Liver (tissue), 9 donors: ENCODE data around the gene PXDN. TPM values are rescaled to one million over a fixed set of nuclear protein-coding genes. Genes with fewer than 3 reads are reported as not detected.

Experiments used
- DNase-seq: peaks from one replicate; pipeline ENCODE4 v3.0.0-alpha.2; 2017; ENCODE audit warnings: low spot score
- H3K27ac ChIP-seq, 2 donors: one replicate each; pipeline ENCODE4 v1.7.0; 2013; ENCODE audit warnings: inconsistent platforms in 2 of 2, low read length in 2 of 2, control low read depth in 1 of 2, low read depth in 1 of 2, mild to moderate bottlenecking in 1 of 2
- H3K27me3 ChIP-seq, 4 donors: one replicate each; pipeline versions ENCODE4 v1.6.1 to v1.7.0; 2013; ENCODE audit warnings: low read length in 3 of 4, inconsistent platforms in 1 of 4, mild to moderate bottlenecking in 1 of 4, moderate library complexity in 1 of 4; ENCODE audit not compliant: control insufficient read depth in 4 of 4, insufficient read depth in 4 of 4
- H3K36me3 ChIP-seq, 4 donors: one replicate each; pipeline versions ENCODE4 v1.6.1 to v1.7.0; 2013; ENCODE audit warnings: low read length in 3 of 4, mild to moderate bottlenecking in 3 of 4, low read depth in 1 of 4, moderate library complexity in 1 of 4; ENCODE audit not compliant: control insufficient read depth in 4 of 4, insufficient read depth in 3 of 4
- H3K4me1 ChIP-seq, 4 donors: one replicate each; pipeline versions ENCODE4 v1.6.1 to v1.7.0; 2013; ENCODE audit warnings: low read length in 3 of 4, mild to moderate bottlenecking in 3 of 4, moderate library complexity in 1 of 4; ENCODE audit not compliant: control insufficient read depth in 4 of 4, insufficient read depth in 4 of 4
- H3K4me3 ChIP-seq, 3 donors: one replicate each; pipeline versions ENCODE4 v1.6.1 to v1.7.0; 2013; ENCODE audit warnings: low read length in 3 of 3, control low read depth in 1 of 3, low read depth in 1 of 3, mild to moderate bottlenecking in 1 of 3
- H3K9ac ChIP-seq, 2 donors: one replicate each; pipeline ENCODE4 v1.7.0; 2013; ENCODE audit warnings: low read length in 2 of 2, mild to moderate bottlenecking in 2 of 2, moderate library complexity in 2 of 2, control low read depth in 1 of 2, low read depth in 1 of 2
- H3K9me3 ChIP-seq, 4 donors: one replicate each; pipeline versions ENCODE4 v1.6.1 to v1.7.0; 2013; ENCODE audit warnings: low read length in 3 of 4; ENCODE audit not compliant: control insufficient read depth in 4 of 4
- ATF3 ChIP-seq: IDR thresholded peaks from 2 replicates; pipeline ENCODE4 v1.6.1; 2016; ENCODE audit warnings: antibody characterized with exemption
- CTCF ChIP-seq: fragments of 150-350 bp; IDR thresholded peaks from 2 replicates; pipeline ENCODE4 v1.5.1; 2017; ENCODE audit warnings: improper control_type of control experiment, low read depth, low read length; ENCODE audit not compliant: missing input control
- FOXA1 ChIP-seq: IDR thresholded peaks from 2 replicates; pipeline ENCODE4 v1.6.1; 2016; ENCODE audit warnings: antibody characterized with exemption
- FOXA2 ChIP-seq: IDR thresholded peaks from 2 replicates; pipeline ENCODE4 v1.6.1; 2016; ENCODE audit warnings: antibody characterized with exemption
- HNF4A ChIP-seq, 2 donors: conservative IDR thresholded peaks; 2 replicates each; pipeline ENCODE4 v1.6.1; 2016; ENCODE audit warnings: antibody characterized with exemption in 2 of 2, mild to moderate bottlenecking in 2 of 2
- HNF4G ChIP-seq: IDR thresholded peaks from 2 replicates; pipeline ENCODE4 v1.6.1; 2016; ENCODE audit warnings: antibody characterized with exemption
- MAX ChIP-seq: IDR thresholded peaks from 2 replicates; pipeline ENCODE4 v1.6.1; 2016; ENCODE audit warnings: antibody characterized with exemption
- NR2F2 ChIP-seq: IDR thresholded peaks from 2 replicates; pipeline ENCODE4 v1.6.1; 2016; ENCODE audit warnings: antibody characterized with exemption
- RAD21 ChIP-seq, 2 donors: IDR thresholded peaks; 2 replicates each; pipeline ENCODE4 v1.6.1; 2016; ENCODE audit warnings: antibody characterized with exemption in 2 of 2, mild to moderate bottlenecking in 2 of 2
- REST ChIP-seq: IDR thresholded peaks from 2 replicates; pipeline ENCODE4 v1.6.1; 2016; ENCODE audit warnings: antibody characterized with exemption, mild to moderate bottlenecking
- RXRA ChIP-seq, 2 donors: IDR thresholded peaks; 2 replicates each; pipeline ENCODE4 v1.6.1; 2017 to 2018; ENCODE audit warnings: antibody characterized with exemption in 2 of 2, mild to moderate bottlenecking in 1 of 2
- SP1 ChIP-seq: IDR thresholded peaks from 2 replicates; pipeline ENCODE4 v1.6.1; 2018; ENCODE audit warnings: antibody characterized with exemption, mild to moderate bottlenecking
- TAF1 ChIP-seq: conservative IDR thresholded peaks from 2 replicates; pipeline ENCODE4 v1.6.1; 2016; ENCODE audit warnings: antibody characterized with exemption, mild to moderate bottlenecking
- YY1 ChIP-seq: IDR thresholded peaks from 2 replicates; pipeline ENCODE4 v1.6.1; 2016; ENCODE audit warnings: antibody characterized with exemption, mild to moderate bottlenecking
- ZBTB33 ChIP-seq: IDR thresholded peaks from 2 replicates; pipeline ENCODE4 v1.6.1; 2016; ENCODE audit warnings: antibody characterized with exemption
- WGBS: extraction: QIAGEN DNeasy Blood & Tissue Kit; methylation state at CpG from one replicate; pipeline ENCODE4 v1.1.7; 2013; 5-methylcytosine and 5-hydroxymethylcytosine counted together
- polyA plus RNA-seq, 2 donors: library from polyadenylated mRNA; stranded (reverse) in 1 of 2; unstranded in 1 of 2; fragments of 200-250 nt in 1 of 2; fragments of >200 nt in 1 of 2; fragmentation: Nextera tagmentation in 1 of 2; extraction: Ambion mirVana in 1 of 2; gene quantifications; one replicate each; pipeline versions ENCODE4 v1.2.1 to v1.2.3, GENCODE V29; 2013 to 2015
- total RNA-seq, 2 donors: library from RNA; depleted of rRNA; stranded (reverse); fragments of >200 nt; gene quantifications; one replicate each; pipeline ENCODE4 v1.2.3, GENCODE V29; 2014
- donor health status: healthy.
- donor health status: healthy.
- donor health status: healthy.
- donor health status: healthy.
- donor health status: healthy.

Gene PXDN
- total and polyA plus RNA-seq, 4 donors = 4.2 to 21.5 (median 16.9) TPM

- Histone ChIP-seq H3K9ac (no peak overlapping the region), H3K9me3 (no peaks in the 10 kb centered on the region), H3K4me3 (no peak overlapping the region), H3K27me3 (peaks cover 0 to under 1% (median 0%) of the 10 kb centered on the region in 4 donors), H3K4me1 (no peaks in the 10 kb centered on the region), H3K36me3 (peaks cover 0 to 1% (median 0%) of the 10 kb centered on the region in 4 donors), H3K27ac (no peak overlapping the region)
- no peak for DNase-seq
- no peak for TF ChIP-seq MAX
- TF ChIP-seq CTCF = no peak
- no peak for TF ChIP-seq RAD21 (IDR thresholded peaks at IDR 0.05)
- no peak for TF ChIP-seq ZBTB33
- no peak for TF ChIP-seq FOXA2
- TF ChIP-seq YY1 = no peak
- no peak for TF ChIP-seq HNF4G
- TF ChIP-seq RXRA (IDR thresholded peaks at IDR 0.05) = no peak
- TF ChIP-seq HNF4A (conservative IDR thresholded peaks at IDR 0.05) = no peak
- TF ChIP-seq REST = no peak
- no peak for TF ChIP-seq SP1
- TF ChIP-seq TAF1 = no peak
- no peak for TF ChIP-seq NR2F2
- no peak for TF ChIP-seq ATF3
- TF ChIP-seq FOXA1 = no peak
- 87% methylated on average over 14 of the region's 14 CpGs for WGBS
Measured at GRCh38 chr2:1678609-1679008, 65.7 kb downstream of the PXDN start.

- WGBS = 86% methylated on average over 12 of the region's 12 CpGs
- Histone ChIP-seq H3K4me3 (no peak overlapping the region), H3K36me3 (peaks cover 0 to 1% (median 0%) of the 10 kb centered on the region in 4 donors)
Measured at GRCh38 chr2:1677821-1678165, 66.5 kb downstream of the PXDN start.

More at GRCh38 chr2:1677821-1678165, 66.5 kb downstream of the PXDN start:
- H3K4me1 ChIP-seq = no peaks in the 10 kb centered on the region
- no peak overlapping the region for H3K9ac ChIP-seq
- H3K9me3 ChIP-seq = no peaks in the 10 kb centered on the region
- peaks cover 0 to 2% (median 0%) of the 10 kb centered on the region in 4 donors for H3K27me3 ChIP-seq
- TF ChIP-seq ZBTB33 (no peak), RAD21 (IDR thresholded peaks at IDR 0.05) (no peak)
- DNase-seq = no peak
- H3K27ac ChIP-seq = no peak overlapping the region
